Heart left ventricle (tissue), 16 donors: ENCODE results near the gene HERPUD1. TPM values are rescaled to one million over a fixed set of nuclear protein-coding genes. Genes with fewer than 3 reads are reported as not detected.
A peak's percentile ranks its signal among the peaks of the same experiment; 100 is the strongest.

Experiments used
- ATAC-seq, 4 donors: fragments of 200-7000 bp; cut with Tn5 transposase; one replicate each; pipeline ENCODE4 v1.9.1; 2020 to 2022; ENCODE audit warnings: moderate library complexity in 4 of 4, mild to moderate bottlenecking in 3 of 4, moderate number of reproducible peaks in 1 of 4
- DNase-seq, 5 donors: peaks; one replicate each; pipeline ENCODE4 v3.0.0-alpha.2; 2020
- H3K27ac ChIP-seq, 12 donors: fragments of 200-600 bp; sonication (generic) in 4 of 12; one replicate each; pipeline versions ENCODE4 v1.5.0 to v1.8.0; 2016 to 2022; ENCODE audit warnings: mild to moderate bottlenecking in 2 of 12
- H3K27me3 ChIP-seq, 9 donors: fragments of 200-600 bp; sonication (generic) in 2 of 9; one replicate each; pipeline versions ENCODE4 v1.5.1 to v1.8.0; 2016 to 2022; ENCODE audit warnings: mild to moderate bottlenecking in 3 of 9
- H3K36me3 ChIP-seq, 9 donors: fragments of 200-600 bp; sonication (generic) in 2 of 9; one replicate each; pipeline versions ENCODE4 v1.5.0 to v1.8.0; 2018 to 2022; ENCODE audit warnings: mild to moderate bottlenecking in 2 of 9
- H3K4me1 ChIP-seq, 12 donors: fragments of 200-600 bp; sonication (generic) in 4 of 12; one replicate each; pipeline versions ENCODE4 v1.5.0 to v1.8.0; 2016 to 2022; ENCODE audit warnings: mild to moderate bottlenecking in 3 of 12
- H3K4me3 ChIP-seq, 12 donors: fragments of 200-600 bp; sonication (generic) in 4 of 12; one replicate each; pipeline versions ENCODE4 v1.5.0 to v1.8.0; 2017 to 2022; ENCODE audit warnings: mild to moderate bottlenecking in 9 of 12, moderate library complexity in 4 of 12
- H3K9me3 ChIP-seq, 12 donors: fragments of 200-600 bp; sonication (generic) in 4 of 12; one replicate each; pipeline versions ENCODE4 v1.5.0 to v1.8.0; 2016 to 2022; ENCODE audit warnings: mild to moderate bottlenecking in 1 of 12
- POLR2A ChIP-seq, 2 donors: fragments of 450-650 bp; IDR thresholded peaks; one replicate each; pipeline ENCODE4 v1.6.1; 2017; ENCODE audit warnings: antibody characterized with exemption in 2 of 2, mild to moderate bottlenecking in 2 of 2, moderate library complexity in 2 of 2
- WGBS, 4 donors: extraction: QIAGEN DNeasy Blood & Tissue Kit in 2 of 4; methylation state at CpG; one replicate each; pipeline versions ENCODE4 v1.1.5 to v1.1.7; 2013 to 2018; 5-methylcytosine and 5-hydroxymethylcytosine counted together
- intact Hi-C, 10 donors: fragments of 100-400 bp; cut with DNase I; formaldehyde crosslinking; loops; one replicate each; pipeline versions ENCODE4 v1.11.1 to v1.14.2; 2022
- polyA plus RNA-seq, 2 donors: library from polyadenylated mRNA; stranded (reverse); fragments of 200-250 nt; gene quantifications; one replicate each; pipeline ENCODE4 v1.2.3, GENCODE V29; 2013
- total RNA-seq, 9 donors: library from RNA; depleted of rRNA in 2 of 9; stranded (reverse); fragments of >200 nt in 2 of 9; fragmentation: NEBNext Ultra II Directional in 3 of 9; extraction: Animal tissue kit (Norgen Biotek cat#: 25700) in 3 of 9; gene quantifications; one replicate each; pipeline versions ENCODE4 v1.1.0 to v1.2.4, GENCODE V29; 2016 to 2023
- TF ChIP-seq, protein P1 (sequence below), 12 donors: fragments of 200-600 bp; sonication (generic) in 4 of 12; IDR thresholded peaks; one replicate each; pipeline versions ENCODE4 v1.5.0 to v1.8.0; 2018 to 2022; ENCODE audit warnings: antibody characterized with exemption in 12 of 12, mild to moderate bottlenecking in 5 of 12
- donor health status: ischemic (EF 13 %, LVEDD 7.1; RV severe dilation, severe dysfunction).
- donor health status: healthy with polysubstance abuse.
- donor health status: DM: no; HTN: yes; CAD: no.
- donor health status: DM: no; HTN: no; CAD: no.
- donor health status: ischemic (EF 25% LVEDD 6.9; RV normal size, moderate dysfunction).
- donor health status: ischemic (EF 25% LVEDD 5.7; RV mildly dilated, moderate dysfunction).
- donor health status: healthy.
- donor health status: DM: yes; HTN: yes; CAD: no.
- donor health status: ischemic (EF 35%, LVEDD 5.7; RV mildly dilated, moderate dysfunction).
- donor health status: nonischemic (EF 11% LVEDD 7.7; RV severe dilation, severe dysfunction).
- donor health status: DM: yes; HTN: yes; CAD: no.
- donor health status: PGD.
- donor health status: ischemic (EF 29% LVEDD 5.4; RV normal size, mild dysfunction).
- donor health status: nonischemic (EF 23%, LVEDD 6.1; RV moderate dilation, normal function).

Gene HERPUD1
- total and polyA plus RNA-seq, 11 donors: 41.4 to 226 (median 117) TPM

DNA sequence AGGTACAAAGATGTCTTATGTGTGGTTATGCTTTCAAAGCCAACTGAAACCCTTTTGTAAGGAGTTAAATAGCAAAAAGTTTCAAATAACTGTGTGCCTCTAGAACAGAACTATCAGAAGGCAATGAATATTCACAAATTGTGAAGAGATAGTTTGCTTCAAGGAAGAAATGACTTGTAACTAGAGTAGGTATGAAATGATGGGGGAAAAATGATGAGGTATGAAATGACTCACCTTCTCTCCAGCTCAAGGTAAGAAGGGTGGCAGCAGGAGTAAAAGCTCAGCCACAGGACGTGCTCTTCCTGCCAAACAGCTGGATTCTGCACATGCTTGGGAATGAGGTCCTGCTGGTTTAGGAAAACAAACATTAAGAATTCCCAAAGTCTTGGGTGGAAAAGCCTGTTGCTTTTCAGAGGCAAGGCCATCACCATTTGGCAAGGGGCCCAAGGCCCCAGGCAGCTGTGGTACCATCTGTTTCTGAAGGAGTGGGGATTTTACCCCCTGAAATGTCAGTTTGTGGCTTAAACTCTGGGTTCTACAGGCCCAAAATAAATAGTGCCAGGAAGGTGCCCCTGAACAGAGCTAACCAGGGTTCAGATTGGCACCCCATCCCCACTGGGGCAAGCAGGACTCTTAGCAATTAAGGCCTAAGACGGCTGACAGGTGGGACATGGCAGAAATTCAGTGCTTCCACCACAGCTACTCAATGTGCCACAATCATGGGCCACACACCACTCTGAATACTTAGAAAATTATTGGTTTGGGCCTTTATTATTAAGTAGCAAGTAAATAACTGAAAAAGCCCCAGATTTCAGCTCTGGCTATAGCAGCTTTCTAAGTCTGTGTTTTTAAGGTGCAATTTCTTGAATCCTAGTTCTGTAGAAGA, 13.3 kb downstream of the HERPUD1 start:
- Histone ChIP-seq H3K36me3 (peaks cover 0 to 76% (median 67%) of the 10 kb centered on the region in 9 donors), H3K4me3 (no peak overlapping the region), H3K9me3 (no peaks in the 10 kb centered on the region), H3K4me1 (peaks cover 0 to 15% (median 2%) of the 10 kb centered on the region in 12 donors), H3K27ac (peak overlapping the region in 1 of 12 donors; percentile 6), H3K27me3 (no peaks in the 10 kb centered on the region)
- WGBS, 4 donors: 42 to 63% (median 57%) methylated on average over 2 of the region's 2 CpGs
- TF ChIP-seq, protein P1, sequence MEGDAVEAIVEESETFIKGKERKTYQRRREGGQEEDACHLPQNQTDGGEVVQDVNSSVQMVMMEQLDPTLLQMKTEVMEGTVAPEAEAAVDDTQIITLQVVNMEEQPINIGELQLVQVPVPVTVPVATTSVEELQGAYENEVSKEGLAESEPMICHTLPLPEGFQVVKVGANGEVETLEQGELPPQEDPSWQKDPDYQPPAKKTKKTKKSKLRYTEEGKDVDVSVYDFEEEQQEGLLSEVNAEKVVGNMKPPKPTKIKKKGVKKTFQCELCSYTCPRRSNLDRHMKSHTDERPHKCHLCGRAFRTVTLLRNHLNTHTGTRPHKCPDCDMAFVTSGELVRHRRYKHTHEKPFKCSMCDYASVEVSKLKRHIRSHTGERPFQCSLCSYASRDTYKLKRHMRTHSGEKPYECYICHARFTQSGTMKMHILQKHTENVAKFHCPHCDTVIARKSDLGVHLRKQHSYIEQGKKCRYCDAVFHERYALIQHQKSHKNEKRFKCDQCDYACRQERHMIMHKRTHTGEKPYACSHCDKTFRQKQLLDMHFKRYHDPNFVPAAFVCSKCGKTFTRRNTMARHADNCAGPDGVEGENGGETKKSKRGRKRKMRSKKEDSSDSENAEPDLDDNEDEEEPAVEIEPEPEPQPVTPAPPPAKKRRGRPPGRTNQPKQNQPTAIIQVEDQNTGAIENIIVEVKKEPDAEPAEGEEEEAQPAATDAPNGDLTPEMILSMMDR (IDR thresholded peaks at IDR 0.05): no peak
- no peak for TF ChIP-seq POLR2A (IDR thresholded peaks at IDR 0.05)
- ATAC-seq (peak in 1 of 4 donors; percentile 10), DNase-seq (no peak)
- intact Hi-C loops: loop anchor here in 1 of 10 donors (10.0 kb wide), 1 partner anchor 210 kb away; no protein-coding TSS in a partner anchor

GRCh38 chr16:56945847-56946527, 14.0 kb downstream of the HERPUD1 start:
- H3K27me3 ChIP-seq: no peaks in the 10 kb centered on the region
- DNase-seq (no peak), ATAC-seq (no peak)
- no peaks in the 10 kb centered on the region for H3K9me3 ChIP-seq
- TF ChIP-seq, protein P1 (IDR thresholded peaks at IDR 0.05): no peak
- TF ChIP-seq POLR2A (IDR thresholded peaks at IDR 0.05): no peak
- no peak overlapping the region for H3K4me3 ChIP-seq
- intact Hi-C loops: loop anchor here in 1 of 10 donors (10.0 kb wide), 1 partner anchor 209 kb away; no protein-coding TSS in a partner anchor
- H3K4me1 ChIP-seq: peaks cover 0 to 14% (median 1%) of the 10 kb centered on the region in 12 donors
- WGBS, 4 donors: 68 to 75% (median 73%) methylated on average over 12 of the region's 12 CpGs
- H3K27ac ChIP-seq: peak overlapping the region in 2 of 12 donors; percentile 5
- peaks cover 0 to 68% (median 59%) of the 10 kb centered on the region in 9 donors for H3K36me3 ChIP-seq

- no peaks in the 10 kb centered on the region for H3K27me3 ChIP-seq
- H3K9me3 ChIP-seq: no peaks in the 10 kb centered on the region
- peak overlapping the region in 1 of 12 donors; percentile 5 for H3K27ac ChIP-seq
- DNase-seq: no peak
- intact Hi-C loops: loop anchor here in 1 of 10 donors (10.0 kb wide), 1 partner anchor 208 kb away; no protein-coding TSS in a partner anchor
- H3K36me3 ChIP-seq: peaks cover 0 to 58% (median 49%) of the 10 kb centered on the region in 9 donors
- ATAC-seq: peak in 3 of 4 donors; percentile 16 to 33 (median 23)
- no peak overlapping the region for H3K4me3 ChIP-seq
- H3K4me1 ChIP-seq: peaks cover 0 to 15% (median 0%) of the 10 kb centered on the region in 12 donors
- no peak for TF ChIP-seq POLR2A (IDR thresholded peaks at IDR 0.05)
- TF ChIP-seq, protein P1 (IDR thresholded peaks at IDR 0.05): no peak
- WGBS, 4 donors: 81 to 84% (median 83%) methylated on average over 10 of the region's 10 CpGs
Measured at GRCh38 chr16:56946767-56947603, 15.0 kb downstream of the HERPUD1 start.
